H9 (cell line): ENCODE results near the gene METTL16. TPM values are rescaled to one million over a fixed set of nuclear protein-coding genes. Genes with fewer than 3 reads are reported as not detected.
A peak's percentile ranks its signal among the peaks of the same experiment; 100 is the strongest.

ENCODE experiments used
- DNase-seq: peaks from one replicate; pipeline ENCODE4 v3.0.0-alpha.2; 2017
- H2AFZ ChIP-seq: one replicate; pipeline ENCODE4 v1.6.1; 2013; ENCODE audit warnings: mild to moderate bottlenecking, low read length, control low read depth, moderate library complexity
- H2AK5ac ChIP-seq: 2 replicates; pipeline ENCODE4 v1.6.1; 2013; ENCODE audit warnings: low read length, control low read depth, mixed read lengths; ENCODE audit not compliant: insufficient read length
- H2BK120ac ChIP-seq: one replicate; pipeline ENCODE4 v1.6.1; 2013; ENCODE audit warnings: low read depth, mild to moderate bottlenecking, low read length, control low read depth, inconsistent platforms; ENCODE audit not compliant: poor library complexity, severe bottlenecking
- H2BK12ac ChIP-seq: 2 replicates; pipeline ENCODE4 v1.6.1; 2013; ENCODE audit warnings: low read length, control low read depth, mixed read lengths, low read depth; ENCODE audit not compliant: insufficient read length
- H2BK15ac ChIP-seq: 2 replicates; pipeline ENCODE4 v1.6.1; 2013; ENCODE audit warnings: low read depth, low read length, control low read depth
- H2BK20ac ChIP-seq: one replicate; pipeline ENCODE4 v1.6.1; 2013; ENCODE audit warnings: low read depth, mild to moderate bottlenecking, low read length, control low read depth, inconsistent platforms; ENCODE audit not compliant: poor library complexity, severe bottlenecking
- H2BK5ac ChIP-seq: 2 replicates; pipeline ENCODE4 v1.6.1; 2013; ENCODE audit warnings: low read length, control low read depth, mixed read lengths; ENCODE audit not compliant: insufficient read length
- H3K14ac ChIP-seq: 2 replicates; pipeline ENCODE4 v1.6.1; 2013; ENCODE audit warnings: low read length, control low read depth; ENCODE audit not compliant: insufficient read depth
- H3K18ac ChIP-seq: 2 replicates; pipeline ENCODE4 v1.6.1; 2013; ENCODE audit warnings: low read depth, mild to moderate bottlenecking, mixed read lengths, low read length, control low read depth; ENCODE audit not compliant: insufficient read length
- H3K23ac ChIP-seq: 2 replicates; pipeline ENCODE4 v1.6.1; 2013; ENCODE audit warnings: low read length, control low read depth, mixed read lengths, low read depth; ENCODE audit not compliant: insufficient read length
- H3K23me2 ChIP-seq: 2 replicates; pipeline ENCODE4 v1.6.1; 2013; ENCODE audit warnings: low read depth, mild to moderate bottlenecking, mixed read lengths, low read length, control low read depth; ENCODE audit not compliant: insufficient read length, poor library complexity, severe bottlenecking
- H3K27ac ChIP-seq: 2 replicates; pipeline ENCODE4 v1.5.1; 2013; ENCODE audit warnings: low read length, control low read depth, mixed read lengths, low read depth; ENCODE audit not compliant: insufficient read length
- H3K27me3 ChIP-seq: 2 replicates; pipeline ENCODE4 v1.6.1; 2013; ENCODE audit warnings: low read length, control low read depth, inconsistent platforms; ENCODE audit not compliant: insufficient read depth
- H3K4ac ChIP-seq: 2 replicates; pipeline ENCODE4 v1.6.1; 2013; ENCODE audit warnings: low read depth, mild to moderate bottlenecking, control low read depth, inconsistent platforms, low read length, moderate library complexity
- H3K4me1 ChIP-seq: 2 replicates; pipeline ENCODE4 v1.6.1; 2013; ENCODE audit warnings: low read length, control low read depth, inconsistent platforms; ENCODE audit not compliant: insufficient read depth
- H3K4me2 ChIP-seq: 2 replicates; pipeline ENCODE4 v1.6.1; 2013; ENCODE audit warnings: low read length, control low read depth, mixed read lengths; ENCODE audit not compliant: insufficient read length, insufficient read depth
- H3K56ac ChIP-seq: 2 replicates; pipeline ENCODE4 v1.6.1; 2013; ENCODE audit warnings: low read depth, mild to moderate bottlenecking, mixed read lengths, low read length, control low read depth; ENCODE audit not compliant: insufficient read length
- H3K79me1 ChIP-seq: 2 replicates; pipeline ENCODE4 v1.6.1; 2013; ENCODE audit warnings: low read depth, mild to moderate bottlenecking, moderate library complexity, low read length, control low read depth, inconsistent platforms; ENCODE audit not compliant: insufficient read depth, poor library complexity, severe bottlenecking
- H3K79me2 ChIP-seq: 2 replicates; pipeline ENCODE4 v1.6.1; 2013; ENCODE audit warnings: low read length, control low read depth, inconsistent platforms; ENCODE audit not compliant: insufficient read depth
- H3K9ac ChIP-seq: 2 replicates; pipeline ENCODE4 v1.6.1; 2013; ENCODE audit warnings: low read length, control low read depth, mixed read lengths; ENCODE audit not compliant: insufficient read length; ENCODE audit errors: extremely low read depth
- H3K9me3 ChIP-seq: one replicate; pipeline ENCODE4 v1.6.1; 2013; ENCODE audit warnings: low read depth, low read length, inconsistent platforms; ENCODE audit not compliant: control insufficient read depth
- H3T11ph ChIP-seq: one replicate; pipeline ENCODE4 v1.6.1; 2013; ENCODE audit warnings: mild to moderate bottlenecking, low read length, control low read depth, inconsistent platforms
- H4K20me1 ChIP-seq: one replicate; pipeline ENCODE4 v1.6.1; 2013; ENCODE audit not compliant: control insufficient read depth, insufficient read length, insufficient read depth
- H4K5ac ChIP-seq: 2 replicates; pipeline ENCODE4 v1.6.1; 2013; ENCODE audit warnings: low read depth, mild to moderate bottlenecking, mixed read lengths, low read length, control low read depth; ENCODE audit not compliant: insufficient read length
- H4K8ac ChIP-seq: replicated peaks from 2 replicates; pipeline ENCODE4 v1.6.1; 2013; ENCODE audit warnings: low read length, control low read depth, mixed read lengths, low read depth; ENCODE audit not compliant: insufficient read length
- H4K91ac ChIP-seq: 2 replicates; pipeline ENCODE4 v1.6.1; 2013; ENCODE audit warnings: low read depth, mild to moderate bottlenecking, moderate library complexity, mixed read lengths, low read length, control low read depth; ENCODE audit not compliant: insufficient read length
- H3K27ac Mint-ChIP-seq, 3 experiments: 2 replicates in 2 of 3; 3 replicates in 1 of 3; pipeline ENCODE4 v1.8.0; 2020 to 2021; ENCODE audit warnings: mixed read lengths in 3 of 3, mild to moderate bottlenecking in 1 of 3, moderate library complexity in 1 of 3
- H3K27me3 Mint-ChIP-seq: 2 replicates; pipeline ENCODE4 v1.8.0; 2021; ENCODE audit warnings: low read depth, mild to moderate bottlenecking, moderate library complexity, mixed read lengths
- H3K36me3 Mint-ChIP-seq, 3 experiments: 2 replicates in 2 of 3; 3 replicates in 1 of 3; pipeline ENCODE4 v1.8.0; 2020 to 2021; ENCODE audit warnings: low read depth in 3 of 3, mixed read lengths in 3 of 3; ENCODE audit not compliant: insufficient read depth in 1 of 3
- H3K4me1 Mint-ChIP-seq, 2 experiments: 2 replicates each; pipeline ENCODE4 v1.8.0; 2020; ENCODE audit warnings: mixed read lengths in 2 of 2
- H3K4me3 Mint-ChIP-seq, 2 experiments: 2 replicates in 1 of 2; 3 replicates in 1 of 2; pipeline ENCODE4 v1.8.0; 2020 to 2021; ENCODE audit warnings: mild to moderate bottlenecking in 2 of 2, mixed read lengths in 2 of 2, moderate library complexity in 1 of 2
- H3K9me3 Mint-ChIP-seq, 2 experiments: 2 replicates in 1 of 2; 3 replicates in 1 of 2; pipeline ENCODE4 v1.8.0; 2020; ENCODE audit warnings: mild to moderate bottlenecking in 2 of 2, mixed read lengths in 2 of 2, moderate library complexity in 1 of 2
- whole genome bisulfite sequencing: extraction: QIAGEN DNeasy Blood & Tissue Kit; methylation state at CpG from one replicate; pipeline ENCODE4 v1.1.7; 2013; ENCODE audit warnings: missing lambda C conversion rate, low lambda C conversion rate, mixed read lengths; ENCODE audit not compliant: insufficient read length; ENCODE audit errors: extremely low coverage; 5-methylcytosine and 5-hydroxymethylcytosine counted together
- total RNA-seq: library from RNA; stranded (reverse); gene quantifications from 2 replicates; pipeline ENCODE4 v1.2.1, GENCODE V29; 2021
- TF ChIP-seq, protein P1 (sequence below): fragments of 200-600 bp; sonication (generic); conservative IDR thresholded peaks from 3 replicates; pipeline ENCODE4 v1.8.0; 2021; ENCODE audit warnings: antibody characterized with exemption, mild to moderate bottlenecking

The METTL16 gene
- total RNA-seq, 1 experiment from 2014 or later, result 55.4 TPM

DNA sequence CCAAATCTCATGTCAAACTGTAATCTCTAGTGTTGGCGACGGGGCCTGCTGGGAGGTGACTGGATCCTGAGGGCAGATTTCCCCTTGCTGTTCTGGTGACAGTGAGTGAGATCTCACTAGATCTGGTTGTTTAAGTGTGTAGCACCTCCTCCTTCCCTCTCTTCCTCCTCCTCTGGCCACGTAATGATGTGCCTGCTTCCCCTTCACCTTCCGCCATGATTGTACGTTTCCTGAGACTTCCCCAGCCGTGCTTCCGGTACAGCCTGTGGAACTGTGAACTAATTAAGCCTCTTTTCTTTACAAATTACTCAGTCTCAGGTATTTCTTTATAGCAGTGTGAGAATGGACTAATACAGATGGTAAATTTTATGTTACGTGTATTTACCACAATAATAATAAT, 49.2 kb downstream of the METTL16 start:
- WGBS, result no CpG with 5 or more reads among the region's 8 CpGs
- no peaks in the 10 kb centered on the region for H3K27me3 Mint-ChIP-seq
- peaks cover 25 to 62% (median 55%) of the 10 kb centered on the region in 3 experiments for H3K36me3 Mint-ChIP-seq

More for the DNA sequence above, 49.2 kb downstream of the METTL16 start:
- no peak overlapping the region for H4K5ac ChIP-seq
- H3K4me1 ChIP-seq, result no peaks in the 10 kb centered on the region
- H3K4me2 ChIP-seq, result no peak overlapping the region
- H3K23me2 ChIP-seq, result no peaks in the 10 kb centered on the region
- H3K56ac ChIP-seq, result no peak overlapping the region
- Mint-ChIP-seq H3K4me3 (no peak overlapping the region), H3K4me1 (no peaks in the 10 kb centered on the region), H3K9me3 (no peaks in the 10 kb centered on the region), H3K27ac (0 out of 7 replicates have a peak overlapping the region, but pooled peaks of 1 of the 3 experiments have one; percentile 26)
- H4K20me1 ChIP-seq, result no peaks in the 10 kb centered on the region
- TF ChIP-seq, protein P1, sequence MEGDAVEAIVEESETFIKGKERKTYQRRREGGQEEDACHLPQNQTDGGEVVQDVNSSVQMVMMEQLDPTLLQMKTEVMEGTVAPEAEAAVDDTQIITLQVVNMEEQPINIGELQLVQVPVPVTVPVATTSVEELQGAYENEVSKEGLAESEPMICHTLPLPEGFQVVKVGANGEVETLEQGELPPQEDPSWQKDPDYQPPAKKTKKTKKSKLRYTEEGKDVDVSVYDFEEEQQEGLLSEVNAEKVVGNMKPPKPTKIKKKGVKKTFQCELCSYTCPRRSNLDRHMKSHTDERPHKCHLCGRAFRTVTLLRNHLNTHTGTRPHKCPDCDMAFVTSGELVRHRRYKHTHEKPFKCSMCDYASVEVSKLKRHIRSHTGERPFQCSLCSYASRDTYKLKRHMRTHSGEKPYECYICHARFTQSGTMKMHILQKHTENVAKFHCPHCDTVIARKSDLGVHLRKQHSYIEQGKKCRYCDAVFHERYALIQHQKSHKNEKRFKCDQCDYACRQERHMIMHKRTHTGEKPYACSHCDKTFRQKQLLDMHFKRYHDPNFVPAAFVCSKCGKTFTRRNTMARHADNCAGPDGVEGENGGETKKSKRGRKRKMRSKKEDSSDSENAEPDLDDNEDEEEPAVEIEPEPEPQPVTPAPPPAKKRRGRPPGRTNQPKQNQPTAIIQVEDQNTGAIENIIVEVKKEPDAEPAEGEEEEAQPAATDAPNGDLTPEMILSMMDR, result no peak
- H3K79me2 ChIP-seq, result no peaks in the 10 kb centered on the region; the same call in 1 of the 2 replicates
- no peak overlapping the region for H4K8ac ChIP-seq
- H2AFZ ChIP-seq, result no peak overlapping the region
- H4K91ac ChIP-seq, result no peak overlapping the region
- no peak overlapping the region for H3K23ac ChIP-seq
- H3K4ac ChIP-seq, result no peak overlapping the region
- H3K27me3 ChIP-seq, result no peaks in the 10 kb centered on the region
- H2BK12ac ChIP-seq, result no peak overlapping the region
- H2BK15ac ChIP-seq, result no peak overlapping the region
- no peak overlapping the region for H2BK20ac ChIP-seq
- no peak overlapping the region for H2BK120ac ChIP-seq
- no peak overlapping the region for H3K18ac ChIP-seq
- H3K9me3 ChIP-seq, result no peaks in the 10 kb centered on the region
- no peak overlapping the region for H2BK5ac ChIP-seq
- H3K27ac ChIP-seq, result no peak overlapping the region
- no peak overlapping the region for H3T11ph ChIP-seq
- H2AK5ac ChIP-seq, result no peak overlapping the region
- no peaks in the 10 kb centered on the region for H3K79me1 ChIP-seq
- no peak overlapping the region for H3K14ac ChIP-seq
- DNase-seq, result no peak
- H3K9ac ChIP-seq, result no peak overlapping the region
